ENCODE results near the gene LSAMP.

The LSAMP gene

GRCh38 chr3:115861166-115861733 lies 584.0 kb downstream of the LSAMP start:
- no peak for DNase-seq (ENCODE audit: low read depth)
- no peak overlapping the region for H3K4me3 ChIP-seq (ENCODE audit: low read depth, low read length)
- TF ChIP-seq CTCF (conservative IDR thresholded peaks at IDR 0.05; ENCODE audit: low read depth, low read length), result peak; percentile 13

DNA sequence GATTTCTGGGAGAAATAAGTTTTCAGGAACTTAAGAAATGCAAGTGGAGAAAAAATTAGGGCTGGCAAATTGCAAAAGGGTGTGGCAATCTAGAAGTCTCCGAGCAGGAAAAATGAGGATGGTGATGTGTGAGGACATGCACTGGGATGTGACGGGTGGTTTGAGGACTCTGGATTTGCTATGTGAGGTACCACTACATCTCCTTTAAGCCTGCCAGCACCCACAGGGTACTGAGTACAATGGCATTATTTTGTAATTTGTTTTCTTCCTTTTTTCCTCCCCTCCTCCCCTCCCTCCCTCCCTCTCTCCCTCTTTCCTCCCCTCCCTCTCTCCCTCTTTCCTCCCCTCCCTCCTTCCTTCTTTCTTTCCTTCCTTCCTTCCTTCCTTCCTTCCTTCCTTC lies 584.5 kb downstream of the LSAMP start:
- TF ChIP-seq CTCF (conservative IDR thresholded peaks at IDR 0.05; ENCODE audit: low read depth, low read length), result no peak

DNA sequence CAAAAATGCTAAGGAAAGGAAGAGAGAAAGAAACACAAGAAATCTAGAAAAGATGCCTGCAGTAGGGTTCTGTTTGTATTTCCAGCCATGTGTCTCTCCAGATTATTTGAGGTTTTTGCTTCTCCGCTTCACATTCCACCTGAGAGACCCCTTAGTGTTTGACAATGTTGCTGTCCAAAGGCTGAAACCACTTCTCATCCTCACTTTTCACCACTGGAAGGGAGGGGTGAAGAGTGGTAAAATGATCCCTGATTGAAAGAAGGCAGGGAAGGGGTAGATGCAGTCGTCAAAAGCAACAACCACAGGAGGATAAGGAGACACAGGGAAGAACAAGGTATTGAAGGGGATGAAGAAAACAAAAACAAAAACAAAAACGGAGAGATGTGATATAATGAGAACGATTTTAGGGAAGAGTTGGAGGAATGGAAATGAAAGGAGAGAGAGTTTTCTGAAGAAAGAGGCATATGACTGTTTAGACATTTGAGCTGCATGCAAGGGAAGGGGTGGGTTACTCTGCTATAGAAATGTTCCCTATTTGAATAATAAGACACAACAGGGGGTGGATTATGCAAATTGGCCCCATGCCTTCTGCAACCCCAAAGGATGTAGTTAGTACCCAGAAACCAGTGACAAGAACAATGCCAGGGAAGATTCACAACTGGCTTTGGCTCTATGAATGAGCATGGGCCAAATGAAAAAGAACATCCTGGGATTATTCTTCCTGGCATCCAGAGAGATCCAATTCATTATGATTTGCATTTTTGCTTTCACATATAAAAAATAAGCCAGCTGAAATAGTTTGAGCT lies 586.1 kb downstream of the LSAMP start:
- no peak for TF ChIP-seq CTCF (conservative IDR thresholded peaks at IDR 0.05; ENCODE audit: low read depth, low read length)
- no peak overlapping the region for H3K4me3 ChIP-seq (ENCODE audit: low read depth, low read length)
- no peak for DNase-seq (ENCODE audit: low read depth)

More for the DNA sequence above, 584.5 kb downstream of the LSAMP start:
- no peak overlapping the region for H3K4me3 ChIP-seq (ENCODE audit: low read depth, low read length)
- DNase-seq (ENCODE audit: low read depth), result no peak

DNA sequence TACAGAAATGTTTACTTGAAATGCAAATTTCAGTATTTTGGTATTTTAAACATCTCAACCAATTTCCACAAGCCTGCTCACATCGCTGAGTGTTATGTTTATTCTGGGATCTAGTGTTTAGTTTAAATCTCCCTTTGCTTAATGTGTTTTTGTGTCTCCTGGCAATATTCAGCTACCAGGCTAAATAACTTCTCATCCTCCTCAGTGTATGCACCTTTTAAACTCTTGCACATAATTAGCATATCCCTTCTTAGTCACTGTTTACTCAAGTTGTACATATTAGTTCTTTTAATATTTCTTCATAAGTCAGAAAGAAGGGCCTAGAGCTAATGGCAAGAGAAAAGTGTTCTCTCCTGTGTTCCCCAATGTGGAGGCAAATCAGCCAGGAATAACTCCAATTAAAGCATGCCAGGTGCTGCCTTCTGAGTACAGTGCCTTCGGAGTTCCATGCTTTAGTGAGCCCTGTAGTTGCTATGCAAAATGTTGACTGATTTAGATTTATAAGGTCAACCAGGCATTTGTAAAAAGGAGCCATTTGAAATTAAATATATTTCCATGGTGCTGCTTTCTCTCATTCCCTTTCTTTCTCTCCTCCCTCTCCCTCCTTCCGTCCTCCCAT lies 587.7 kb downstream of the LSAMP start:
- TF ChIP-seq CTCF (conservative IDR thresholded peaks at IDR 0.05; ENCODE audit: low read depth, low read length), result no peak
- DNase-seq (ENCODE audit: low read depth), result no peak
- H3K4me3 ChIP-seq (ENCODE audit: low read depth, low read length), result no peak overlapping the region

- no peak for DNase-seq (ENCODE audit: low read depth)
- no peak for TF ChIP-seq CTCF (conservative IDR thresholded peaks at IDR 0.05; ENCODE audit: low read depth, low read length)
- no peak overlapping the region for H3K4me3 ChIP-seq (ENCODE audit: low read depth, low read length)
Observed at GRCh38 chr3:115855911-115856310, 589.4 kb downstream of the LSAMP start.

DNA sequence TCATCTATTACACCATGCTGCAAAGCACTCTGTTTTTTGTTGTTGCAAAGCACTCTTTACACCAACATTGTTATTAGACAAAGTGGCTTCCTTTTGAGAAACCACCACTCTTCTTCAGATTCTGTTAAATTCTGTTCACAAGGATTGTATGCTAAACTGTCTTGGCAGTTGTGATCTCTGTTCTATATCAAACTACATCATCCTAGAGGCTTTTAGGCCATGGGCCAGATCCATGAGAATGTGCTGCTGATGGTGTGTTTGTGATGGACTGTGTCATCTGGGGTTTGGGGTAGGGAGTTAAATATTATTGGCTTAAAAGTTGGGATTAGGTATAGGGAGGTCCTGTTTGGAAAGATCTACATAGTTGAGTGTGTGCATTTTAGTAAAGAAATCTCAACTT lies 592.2 kb downstream of the LSAMP start:
- DNase-seq (ENCODE audit: low read depth), result no peak
- no peak overlapping the region for H3K4me3 ChIP-seq (ENCODE audit: low read depth, low read length)
- TF ChIP-seq CTCF (conservative IDR thresholded peaks at IDR 0.05; ENCODE audit: low read depth, low read length), result no peak
